ENCODE measurements around the gene CRACDL.
"Not testable (repeated sequence)": the region's sequence is repeated elsewhere in the genome, so short reads cannot be mapped to it uniquely, and the experiment has no call there.

The CRACDL gene

DNA sequence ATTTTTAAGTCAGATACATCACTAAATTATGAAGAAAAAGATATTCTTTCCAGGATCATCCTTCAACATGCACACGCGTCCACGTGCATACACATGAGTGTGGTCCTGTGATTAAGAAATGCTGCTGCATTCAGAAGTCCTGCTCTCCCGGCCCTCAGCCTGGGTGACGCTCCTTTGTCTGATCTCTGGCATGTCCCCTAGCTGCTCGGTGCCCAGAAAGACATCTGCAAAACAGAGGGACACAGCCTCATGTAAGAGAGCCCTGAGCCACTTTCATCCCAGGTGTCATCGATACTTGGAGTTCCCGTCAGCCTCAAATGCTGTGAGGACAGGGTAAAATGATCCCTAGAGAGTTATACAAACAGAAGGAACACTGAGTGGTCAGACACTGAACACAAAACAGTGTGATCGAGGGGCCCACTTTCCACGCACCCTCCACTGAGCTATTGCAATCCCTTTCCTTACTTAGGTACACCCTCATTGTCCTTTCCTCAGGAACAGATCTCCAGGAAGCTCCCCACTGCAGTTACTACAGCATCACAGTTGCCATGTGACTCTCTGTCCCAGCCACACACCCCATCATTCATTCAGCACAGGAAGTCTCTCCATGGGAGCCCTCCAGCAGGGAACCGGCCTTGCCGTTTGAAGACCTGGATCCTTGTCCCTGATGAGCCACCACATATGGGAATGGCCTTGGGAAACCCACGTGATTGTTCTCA, 32.1 kb downstream of the CRACDL start:
- no peak for DNase-seq (ENCODE audit: low read depth)

DNA sequence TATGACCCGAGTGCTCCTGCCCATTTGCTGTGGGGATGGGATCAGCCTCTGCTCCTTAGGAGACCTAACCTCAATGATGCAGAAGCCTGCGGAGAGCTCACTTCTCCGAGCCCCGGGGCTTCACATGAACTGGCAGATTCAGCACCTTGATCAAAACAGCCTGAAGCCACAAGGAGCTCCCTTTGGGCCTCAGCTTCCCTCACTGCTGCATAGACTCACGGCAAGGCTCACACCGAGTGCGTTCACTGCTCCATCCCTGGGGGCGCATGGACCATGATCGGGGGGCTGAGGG, 33.0 kb downstream of the CRACDL start:
- DNase-seq (ENCODE audit: low read depth) = no peak

DNA sequence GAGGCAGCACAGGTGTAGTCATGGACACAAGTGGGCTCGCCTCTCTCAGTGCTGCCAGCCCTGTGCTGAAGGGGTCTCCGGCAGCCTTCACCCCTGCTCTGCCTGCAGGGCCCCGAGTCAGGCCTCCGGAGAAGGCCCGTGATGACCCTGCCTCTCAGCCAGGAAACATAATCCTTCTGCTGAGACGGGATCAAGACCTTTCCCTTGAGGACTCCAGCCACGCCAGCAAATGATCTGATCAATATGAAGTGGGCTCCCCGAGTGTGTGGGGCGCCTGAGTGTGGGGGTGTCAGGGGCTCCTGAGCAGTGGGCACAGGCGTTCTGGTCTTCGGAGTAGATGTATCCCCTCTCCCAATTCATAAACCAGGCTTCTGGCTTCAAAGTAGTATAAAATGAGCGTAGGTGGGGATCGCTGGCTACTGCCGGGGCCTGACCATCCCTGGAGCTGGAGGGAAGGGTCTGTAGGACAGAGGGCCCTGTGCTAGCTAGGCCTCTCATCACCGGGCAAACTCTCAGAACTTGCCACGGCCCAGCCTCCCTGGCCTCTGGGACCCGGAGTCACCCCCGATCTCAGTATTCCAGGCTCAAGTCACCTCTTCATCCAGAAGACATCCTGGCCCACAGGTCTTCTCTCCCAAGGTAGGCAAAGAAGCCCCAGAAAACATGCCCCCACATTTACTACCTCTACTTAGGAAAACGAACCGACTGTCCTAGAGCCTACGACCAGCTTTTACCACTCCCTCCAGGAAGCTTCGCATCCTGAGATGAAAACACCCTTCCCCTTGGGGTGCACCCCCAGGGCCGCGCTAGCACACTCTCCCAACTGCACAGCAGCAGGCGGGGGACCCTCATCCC, 33.6 kb downstream of the CRACDL start:
- no peak for DNase-seq (ENCODE audit: low read depth)

DNA sequence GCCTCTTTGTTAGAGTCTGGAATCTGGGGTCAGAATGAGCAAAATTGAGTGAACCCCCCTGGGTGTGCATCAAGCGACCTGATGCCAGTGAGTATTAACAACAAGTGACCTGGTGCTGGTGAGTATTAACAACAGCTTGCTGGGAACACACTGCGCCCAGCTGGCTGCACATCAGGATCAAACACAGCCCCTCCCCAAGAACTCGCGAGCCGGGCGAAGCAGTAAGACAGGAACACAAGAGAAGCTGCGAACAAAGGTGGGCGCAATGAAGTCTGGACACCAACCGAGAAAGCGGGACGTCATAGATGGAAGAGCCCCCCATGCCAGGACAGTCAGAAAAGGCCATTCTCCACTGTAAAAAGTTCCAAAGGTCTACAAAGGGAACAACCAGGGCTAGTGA, 34.3 kb downstream of the CRACDL start:
- DNase-seq (ENCODE audit: low read depth) = no peak

DNA sequence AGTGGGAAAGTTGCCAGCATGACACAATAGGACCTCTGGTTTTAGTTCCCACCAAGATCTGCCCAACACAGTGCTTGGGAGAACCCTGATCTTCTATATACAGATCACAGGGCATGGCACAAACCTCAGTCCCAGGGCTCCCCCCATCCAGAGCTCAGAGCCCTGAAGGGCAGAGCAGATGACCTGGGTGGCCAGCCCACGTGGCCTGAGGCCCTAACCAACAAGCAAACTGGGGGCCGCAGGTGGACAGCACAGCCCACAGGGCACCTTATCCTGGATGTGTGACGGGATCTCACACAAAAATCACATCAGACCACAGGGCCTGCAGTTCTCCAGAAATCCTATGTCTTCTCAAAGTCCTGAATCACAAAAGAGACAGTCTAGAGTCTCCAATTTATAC, 34.7 kb downstream of the CRACDL start:
- no peak for DNase-seq (ENCODE audit: low read depth)

GRCh38 chr2:98900721-98901120, 35.3 kb downstream of the CRACDL start:
- DNase-seq (ENCODE audit: low read depth) = no peak

DNA sequence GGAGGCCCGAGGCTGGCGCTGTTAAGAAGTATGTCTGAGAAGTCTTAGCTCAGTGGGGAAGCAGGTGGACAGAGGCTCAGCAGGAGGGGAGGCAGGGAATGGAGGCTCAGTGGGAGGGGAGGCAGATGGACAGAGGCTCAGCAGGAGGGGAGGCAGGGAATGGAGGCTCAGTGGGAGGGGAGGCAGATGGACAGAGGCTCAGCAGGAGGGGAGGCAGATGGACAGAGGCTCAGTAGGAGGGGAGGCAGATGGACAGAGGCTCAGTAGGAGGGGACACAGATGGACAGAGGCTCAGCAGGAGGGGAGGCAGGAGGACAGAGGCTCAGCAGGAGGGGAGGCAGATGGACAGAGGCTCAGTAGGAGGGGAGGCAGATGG, 36.3 kb downstream of the CRACDL start:
- not testable (repeated sequence) for DNase-seq (ENCODE audit: low read depth)

DNA sequence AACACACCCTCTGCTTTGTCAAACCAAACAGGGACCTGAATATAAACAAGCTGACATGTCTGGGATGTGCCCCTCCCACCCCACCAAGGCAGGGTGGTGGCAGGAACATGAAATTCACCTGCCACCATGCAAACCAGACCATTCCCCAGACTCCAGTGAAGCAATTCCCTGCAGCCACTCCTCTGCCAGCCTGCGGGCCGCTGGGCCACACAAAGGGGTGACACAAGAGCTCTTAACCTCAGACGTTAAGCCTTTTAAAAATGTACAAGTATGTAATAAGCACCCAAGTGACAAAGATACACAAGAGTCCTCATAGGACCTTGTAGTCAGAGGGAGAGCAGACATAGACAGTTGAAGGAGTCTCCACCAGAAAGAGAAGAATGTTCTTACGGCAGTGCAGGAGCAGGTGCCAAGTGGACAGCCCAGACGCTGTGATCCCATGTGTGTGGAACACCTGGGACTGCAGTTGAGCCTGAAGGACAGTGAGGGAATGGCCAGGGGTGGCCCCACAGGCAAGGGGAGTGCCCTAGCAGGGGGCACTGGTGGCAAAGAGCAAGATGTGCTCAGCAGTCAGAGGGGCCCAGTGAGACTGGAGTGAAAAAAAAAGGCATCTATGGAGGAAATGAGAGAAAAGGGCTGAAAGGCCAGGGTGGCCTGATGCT, 36.9 kb downstream of the CRACDL start:
- no peak for DNase-seq (ENCODE audit: low read depth)

DNA sequence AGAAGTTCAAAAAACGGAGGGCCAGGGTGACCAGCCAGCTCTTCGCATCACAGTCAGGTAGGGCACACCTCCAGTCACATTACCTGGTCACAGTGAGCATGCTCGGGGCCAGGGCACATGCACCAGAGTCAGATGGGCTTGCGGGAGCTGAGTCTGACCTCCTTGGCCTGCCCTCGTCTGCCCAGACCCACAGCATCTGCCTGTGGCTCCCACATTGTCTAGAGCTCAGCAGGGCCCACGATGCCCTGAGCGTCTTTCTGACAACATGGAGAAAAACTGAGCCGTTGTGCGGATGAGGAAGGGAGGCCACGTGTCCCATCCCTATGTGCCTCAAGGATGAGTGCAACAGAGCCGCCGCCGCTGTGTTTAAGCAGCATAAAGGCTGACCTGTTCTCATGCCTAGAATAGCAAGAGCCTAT, 37.6 kb downstream of the CRACDL start:
- no peak for DNase-seq (ENCODE audit: low read depth)

DNA sequence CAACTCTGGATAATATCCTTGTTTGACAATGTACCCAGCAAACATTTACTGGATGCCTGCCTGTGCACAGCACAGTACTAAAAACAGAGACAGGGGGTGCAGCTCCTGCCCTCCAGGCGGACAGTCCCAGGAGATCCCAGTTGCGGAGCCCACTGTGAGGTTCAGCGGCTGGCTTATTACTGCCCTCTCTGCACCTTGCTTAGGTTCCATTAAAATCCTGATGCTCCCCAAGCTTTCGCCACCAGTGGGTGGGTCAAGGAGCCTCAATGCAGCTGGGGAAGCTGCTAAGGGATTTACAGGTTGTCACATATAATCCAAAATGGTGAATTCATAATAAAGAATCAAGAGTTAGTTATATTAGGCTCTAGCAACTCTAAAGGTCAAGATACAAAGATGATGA, 38.3 kb downstream of the CRACDL start:
- DNase-seq (ENCODE audit: low read depth) = no peak

DNA sequence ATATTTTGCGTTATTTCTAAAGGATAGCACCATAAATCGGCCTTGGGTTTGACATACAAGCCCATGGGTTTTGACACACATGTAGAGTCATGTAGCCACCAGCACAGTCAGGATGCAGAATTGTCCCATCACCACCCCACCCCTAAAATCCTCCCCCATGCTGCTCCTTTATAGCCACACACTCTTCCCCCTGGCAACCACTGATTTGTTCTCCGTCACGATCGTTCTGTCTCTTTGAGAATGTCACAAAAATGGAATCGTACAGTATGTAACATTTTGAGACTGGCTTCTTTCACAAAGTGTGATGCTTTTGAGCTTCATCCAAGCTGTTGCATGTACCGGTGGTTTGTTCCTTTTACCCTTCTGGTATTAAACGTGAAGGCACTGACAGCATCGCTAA, 39.1 kb downstream of the CRACDL start:
- no peak for DNase-seq (ENCODE audit: low read depth)

- no peak for DNase-seq (ENCODE audit: low read depth)
Measured at GRCh38 chr2:98896416-98896815, 39.6 kb downstream of the CRACDL start.

GRCh38 chr2:98895901-98896300, 40.1 kb downstream of the CRACDL start:
- no peak for DNase-seq (ENCODE audit: low read depth)

- no peak for DNase-seq (ENCODE audit: low read depth)
Measured at GRCh38 chr2:98895221-98895620, 40.8 kb downstream of the CRACDL start.

GRCh38 chr2:98894331-98895000, 41.6 kb downstream of the CRACDL start:
- no peak for DNase-seq (ENCODE audit: low read depth)

DNA sequence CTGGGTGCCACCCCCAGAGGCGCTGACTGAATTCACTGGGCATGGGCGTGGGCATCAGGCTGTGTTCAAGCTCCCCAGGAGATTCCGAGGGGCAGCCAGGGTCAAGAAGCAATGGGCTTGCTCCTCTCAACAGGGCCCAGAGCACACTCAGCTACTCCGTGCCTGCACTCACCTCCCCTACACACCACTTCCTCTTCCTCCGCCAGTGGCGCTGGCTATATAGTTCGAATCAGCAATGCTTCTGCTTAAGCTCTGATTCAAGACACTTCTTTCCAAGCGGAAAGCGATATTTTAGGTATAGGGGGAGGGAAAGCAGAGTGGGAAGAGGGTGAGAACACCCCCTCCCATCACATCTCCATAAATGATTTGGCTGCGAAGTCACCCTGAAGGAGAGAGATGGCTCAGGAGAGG, 42.1 kb downstream of the CRACDL start:
- DNase-seq (ENCODE audit: low read depth) = no peak

DNA sequence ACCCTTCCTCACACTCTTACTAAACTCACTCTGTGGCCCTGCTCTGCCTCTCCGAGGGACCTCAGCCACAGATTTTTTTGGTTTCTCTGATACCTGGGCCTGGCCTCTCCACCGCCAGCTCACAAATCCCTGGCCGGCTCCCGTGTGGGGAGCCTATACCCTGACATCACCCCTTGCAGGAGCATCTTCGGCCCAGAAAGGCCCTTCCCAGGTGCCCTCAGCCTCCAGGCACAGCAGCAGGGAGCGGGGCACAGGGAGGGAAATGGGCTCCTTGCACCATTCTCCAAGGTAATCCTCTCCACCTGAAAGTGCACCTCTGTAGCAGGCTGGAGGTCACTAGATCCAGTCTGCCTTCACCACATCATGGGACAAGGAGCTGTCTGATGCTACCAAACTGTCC, 43.2 kb downstream of the CRACDL start:
- no peak for DNase-seq (ENCODE audit: low read depth)

DNA sequence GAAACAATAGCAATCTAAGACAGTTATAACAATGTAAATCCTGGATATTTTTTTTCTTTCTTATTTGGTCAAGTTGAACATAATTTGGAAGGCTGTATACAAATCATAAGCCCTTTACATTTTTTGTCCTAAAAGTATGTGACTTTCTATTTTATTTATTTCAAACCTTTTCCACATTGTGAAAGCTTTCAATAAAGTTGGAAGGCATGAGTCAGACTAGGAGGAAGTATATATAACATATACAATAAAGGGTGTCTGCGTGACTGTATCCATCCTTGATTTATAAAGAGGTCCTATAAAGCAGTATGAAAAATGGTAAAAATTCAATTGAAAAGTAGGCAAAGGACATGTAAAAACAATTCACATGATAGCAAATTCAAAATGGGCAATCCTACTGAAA, 44.4 kb downstream of the CRACDL start:
- DNase-seq (ENCODE audit: low read depth) = no peak

- no peak for DNase-seq (ENCODE audit: low read depth)
Measured at GRCh38 chr2:98886066-98886554, 49.9 kb downstream of the CRACDL start.

GRCh38 chr2:98884658-98885057, 51.4 kb downstream of the CRACDL start:
- DNase-seq (ENCODE audit: low read depth) = no peak

- DNase-seq (ENCODE audit: low read depth) = no peak
Measured at GRCh38 chr2:98883780-98884211, 52.2 kb downstream of the CRACDL start.

- no peak for DNase-seq (ENCODE audit: low read depth)
Measured at GRCh38 chr2:98882971-98883779, 52.9 kb downstream of the CRACDL start.

Measured in CMK (cell line).